ENCODE results near the gene NSUN7.

GRCh38 chr4:40734497-40734896 lies 15.3 kb upstream of the NSUN7 start:
- no peak for TF ChIP-seq CTCF (IDR thresholded peaks at IDR 0.05; ENCODE audit: low read length)
- TF ChIP-seq EZH2 (IDR thresholded peaks at IDR 0.05; ENCODE audit: borderline replicate concordance, low read length): no peak
